Measurements from ENCODE around the gene CDH23. TPM values are rescaled to one million over a fixed set of nuclear protein-coding genes. Genes with fewer than 3 reads are reported as not detected.

The CDH23 gene
- total and polyA plus RNA-seq, 9 of the 15 experiments (the other 6 are each of a cell fraction or from before 2014, with no cell fraction given) = 0.18 to 1.2 (median 0.47) TPM

DNA sequence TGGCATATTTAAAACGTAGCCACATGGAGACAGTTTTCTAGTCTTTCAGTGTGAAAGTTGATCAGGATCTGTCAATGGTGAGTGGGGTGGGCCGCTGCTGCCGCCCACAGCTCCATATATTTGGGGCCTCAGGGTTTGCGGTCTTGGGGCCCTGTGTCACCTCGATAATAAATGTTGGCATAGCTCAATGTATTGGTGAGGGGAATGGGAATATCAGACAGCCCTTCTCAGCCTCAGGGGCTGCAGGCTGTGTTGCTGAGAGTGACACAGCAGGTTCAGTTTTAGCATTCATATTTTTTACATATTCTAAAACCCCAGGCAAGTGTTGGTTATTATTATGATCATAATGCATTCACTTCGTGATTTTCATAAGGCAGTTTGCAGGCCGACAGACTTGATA, 5.3 kb downstream of the CDH23 start:
- Histone ChIP-seq H3K79me2 (ENCODE audit: control insufficient read depth, insufficient read depth, low read length) (no peaks in the 10 kb centered on the region), H3K4me1 (replicated peaks in 1 of 2; ENCODE audit: control insufficient read depth in 2 of 2, insufficient read depth in 2 of 2, low read length in 2 of 2) (peaks cover 0 to 11% of the 10 kb centered on the region in 2 experiments; a peak in 2 of 5 replicates), H3K9me3 (replicated peaks; ENCODE audit: control insufficient read depth, insufficient read depth, low read depth, low read length) (no peaks in the 10 kb centered on the region), H3K4me3 (no peak overlapping the region), H3K9me1 (ENCODE audit: control insufficient read depth, insufficient read depth, low read length) (no peaks in the 10 kb centered on the region), H3K4me2 (ENCODE audit: insufficient read depth, low read length) (no peak overlapping the region), H3K27ac (ENCODE audit: extremely low read depth, low read depth, low read length) (no peak overlapping the region), H3K27me3 (ENCODE audit: control insufficient read depth in 2 of 2, insufficient read depth in 2 of 2, low read length in 2 of 2) (peaks cover 58 to 77% of the 10 kb centered on the region in 2 experiments), H2AFZ (ENCODE audit: low read depth, low read length) (no peak overlapping the region), H3K9ac (ENCODE audit: insufficient read depth in 1 of 2, low read depth in 2 of 2, low read length in 2 of 2) (no peak overlapping the region), H4K20me1 (replicated peaks; ENCODE audit: control insufficient read depth, insufficient read depth, low read length) (0 out of 2 replicates have a peak, but pooled peaks cover 5% of the 10 kb centered on the region), H3K36me3 (ENCODE audit: control insufficient read depth, insufficient read depth, low read length) (no peaks in the 10 kb centered on the region)
- WGBS (ENCODE audit: insufficient coverage, low coverage, missing lambda C conversion rate) = 6% methylated on average over 7 of the region's 7 CpGs
- BruUV-seq (replicated peaks) = no TSS peak
- DNase-seq (ENCODE audit: extremely low read depth in 1 of 4, low spot score in 3 of 4) (no peak), ATAC-seq (no peak), FAIRE-seq (no peak)
- in situ Hi-C loops (cut with MboI) = no loop called here
- POLR2A ChIA-PET = interaction anchor here (0.6 kb wide), 1 partner anchor 26 kb away, joined by 4 read pairs; no protein-coding TSS in a partner anchor
- intact Hi-C loops (cut with micrococcal nuclease) = no loop called here
- CTCF ChIA-PET (ENCODE audit: low intra/inter-chr PET ratio) = no interaction called here
- TF ChIP-seq GABPB1 (CRISPR knock-in tag; IDR thresholded peaks at IDR 0.05) = no peak
- TF ChIP-seq, protein P1, sequence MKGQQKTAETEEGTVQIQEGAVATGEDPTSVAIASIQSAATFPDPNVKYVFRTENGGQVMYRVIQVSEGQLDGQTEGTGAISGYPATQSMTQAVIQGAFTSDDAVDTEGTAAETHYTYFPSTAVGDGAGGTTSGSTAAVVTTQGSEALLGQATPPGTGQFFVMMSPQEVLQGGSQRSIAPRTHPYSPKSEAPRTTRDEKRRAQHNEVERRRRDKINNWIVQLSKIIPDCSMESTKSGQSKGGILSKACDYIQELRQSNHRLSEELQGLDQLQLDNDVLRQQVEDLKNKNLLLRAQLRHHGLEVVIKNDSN (CRISPR knock-in tag; IDR thresholded peaks at IDR 0.05) = no peak
- TF ChIP-seq, protein P2, sequence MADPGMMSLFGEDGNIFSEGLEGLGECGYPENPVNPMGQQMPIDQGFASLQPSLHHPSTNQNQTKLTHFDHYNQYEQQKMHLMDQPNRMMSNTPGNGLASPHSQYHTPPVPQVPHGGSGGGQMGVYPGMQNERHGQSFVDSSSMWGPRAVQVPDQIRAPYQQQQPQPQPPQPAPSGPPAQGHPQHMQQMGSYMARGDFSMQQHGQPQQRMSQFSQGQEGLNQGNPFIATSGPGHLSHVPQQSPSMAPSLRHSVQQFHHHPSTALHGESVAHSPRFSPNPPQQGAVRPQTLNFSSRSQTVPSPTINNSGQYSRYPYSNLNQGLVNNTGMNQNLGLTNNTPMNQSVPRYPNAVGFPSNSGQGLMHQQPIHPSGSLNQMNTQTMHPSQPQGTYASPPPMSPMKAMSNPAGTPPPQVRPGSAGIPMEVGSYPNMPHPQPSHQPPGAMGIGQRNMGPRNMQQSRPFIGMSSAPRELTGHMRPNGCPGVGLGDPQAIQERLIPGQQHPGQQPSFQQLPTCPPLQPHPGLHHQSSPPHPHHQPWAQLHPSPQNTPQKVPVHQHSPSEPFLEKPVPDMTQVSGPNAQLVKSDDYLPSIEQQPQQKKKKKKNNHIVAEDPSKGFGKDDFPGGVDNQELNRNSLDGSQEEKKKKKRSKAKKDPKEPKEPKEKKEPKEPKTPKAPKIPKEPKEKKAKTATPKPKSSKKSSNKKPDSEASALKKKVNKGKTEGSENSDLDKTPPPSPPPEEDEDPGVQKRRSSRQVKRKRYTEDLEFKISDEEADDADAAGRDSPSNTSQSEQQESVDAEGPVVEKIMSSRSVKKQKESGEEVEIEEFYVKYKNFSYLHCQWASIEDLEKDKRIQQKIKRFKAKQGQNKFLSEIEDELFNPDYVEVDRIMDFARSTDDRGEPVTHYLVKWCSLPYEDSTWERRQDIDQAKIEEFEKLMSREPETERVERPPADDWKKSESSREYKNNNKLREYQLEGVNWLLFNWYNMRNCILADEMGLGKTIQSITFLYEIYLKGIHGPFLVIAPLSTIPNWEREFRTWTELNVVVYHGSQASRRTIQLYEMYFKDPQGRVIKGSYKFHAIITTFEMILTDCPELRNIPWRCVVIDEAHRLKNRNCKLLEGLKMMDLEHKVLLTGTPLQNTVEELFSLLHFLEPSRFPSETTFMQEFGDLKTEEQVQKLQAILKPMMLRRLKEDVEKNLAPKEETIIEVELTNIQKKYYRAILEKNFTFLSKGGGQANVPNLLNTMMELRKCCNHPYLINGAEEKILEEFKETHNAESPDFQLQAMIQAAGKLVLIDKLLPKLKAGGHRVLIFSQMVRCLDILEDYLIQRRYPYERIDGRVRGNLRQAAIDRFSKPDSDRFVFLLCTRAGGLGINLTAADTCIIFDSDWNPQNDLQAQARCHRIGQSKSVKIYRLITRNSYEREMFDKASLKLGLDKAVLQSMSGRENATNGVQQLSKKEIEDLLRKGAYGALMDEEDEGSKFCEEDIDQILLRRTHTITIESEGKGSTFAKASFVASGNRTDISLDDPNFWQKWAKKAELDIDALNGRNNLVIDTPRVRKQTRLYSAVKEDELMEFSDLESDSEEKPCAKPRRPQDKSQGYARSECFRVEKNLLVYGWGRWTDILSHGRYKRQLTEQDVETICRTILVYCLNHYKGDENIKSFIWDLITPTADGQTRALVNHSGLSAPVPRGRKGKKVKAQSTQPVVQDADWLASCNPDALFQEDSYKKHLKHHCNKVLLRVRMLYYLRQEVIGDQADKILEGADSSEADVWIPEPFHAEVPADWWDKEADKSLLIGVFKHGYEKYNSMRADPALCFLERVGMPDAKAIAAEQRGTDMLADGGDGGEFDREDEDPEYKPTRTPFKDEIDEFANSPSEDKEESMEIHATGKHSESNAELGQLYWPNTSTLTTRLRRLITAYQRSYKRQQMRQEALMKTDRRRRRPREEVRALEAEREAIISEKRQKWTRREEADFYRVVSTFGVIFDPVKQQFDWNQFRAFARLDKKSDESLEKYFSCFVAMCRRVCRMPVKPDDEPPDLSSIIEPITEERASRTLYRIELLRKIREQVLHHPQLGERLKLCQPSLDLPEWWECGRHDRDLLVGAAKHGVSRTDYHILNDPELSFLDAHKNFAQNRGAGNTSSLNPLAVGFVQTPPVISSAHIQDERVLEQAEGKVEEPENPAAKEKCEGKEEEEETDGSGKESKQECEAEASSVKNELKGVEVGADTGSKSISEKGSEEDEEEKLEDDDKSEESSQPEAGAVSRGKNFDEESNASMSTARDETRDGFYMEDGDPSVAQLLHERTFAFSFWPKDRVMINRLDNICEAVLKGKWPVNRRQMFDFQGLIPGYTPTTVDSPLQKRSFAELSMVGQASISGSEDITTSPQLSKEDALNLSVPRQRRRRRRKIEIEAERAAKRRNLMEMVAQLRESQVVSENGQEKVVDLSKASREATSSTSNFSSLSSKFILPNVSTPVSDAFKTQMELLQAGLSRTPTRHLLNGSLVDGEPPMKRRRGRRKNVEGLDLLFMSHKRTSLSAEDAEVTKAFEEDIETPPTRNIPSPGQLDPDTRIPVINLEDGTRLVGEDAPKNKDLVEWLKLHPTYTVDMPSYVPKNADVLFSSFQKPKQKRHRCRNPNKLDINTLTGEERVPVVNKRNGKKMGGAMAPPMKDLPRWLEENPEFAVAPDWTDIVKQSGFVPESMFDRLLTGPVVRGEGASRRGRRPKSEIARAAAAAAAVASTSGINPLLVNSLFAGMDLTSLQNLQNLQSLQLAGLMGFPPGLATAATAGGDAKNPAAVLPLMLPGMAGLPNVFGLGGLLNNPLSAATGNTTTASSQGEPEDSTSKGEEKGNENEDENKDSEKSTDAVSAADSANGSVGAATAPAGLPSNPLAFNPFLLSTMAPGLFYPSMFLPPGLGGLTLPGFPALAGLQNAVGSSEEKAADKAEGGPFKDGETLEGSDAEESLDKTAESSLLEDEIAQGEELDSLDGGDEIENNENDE (IDR thresholded peaks at IDR 0.05; ENCODE audit: low read depth, low read length) = no peak
- TF ChIP-seq GTF2F1 (IDR thresholded peaks at IDR 0.05; ENCODE audit: low read depth, low read length) = no peak
- TF ChIP-seq, protein P3, sequence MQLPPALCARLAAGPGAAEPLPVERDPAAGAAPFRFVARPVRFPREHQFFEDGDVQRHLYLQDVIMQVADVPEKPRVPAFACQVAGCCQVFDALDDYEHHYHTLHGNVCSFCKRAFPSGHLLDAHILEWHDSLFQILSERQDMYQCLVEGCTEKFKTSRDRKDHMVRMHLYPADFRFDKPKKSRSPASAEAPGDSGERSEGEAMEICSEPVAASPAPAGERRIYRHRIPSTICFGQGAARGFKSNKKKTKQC (CRISPR knock-in tag; IDR thresholded peaks at IDR 0.05) = no peak
- no peak for TF ChIP-seq ARNT (IDR thresholded peaks at IDR 0.05)
- no peak for TF ChIP-seq SAFB (IDR thresholded peaks at IDR 0.05; ENCODE audit: borderline replicate concordance, low read depth, low read length)
- no peak for TF ChIP-seq EHMT2 (IDR thresholded peaks at IDR 0.05)
- no peak for TF ChIP-seq ZNF3 (CRISPR knock-in tag; IDR thresholded peaks at IDR 0.05)
- no peak for TF ChIP-seq CHD4 (IDR thresholded peaks at IDR 0.05; ENCODE audit: insufficient read depth, insufficient replicate concordance, low read depth, low read length, poor library complexity, severe bottlenecking)
- TF ChIP-seq PTRF (tag; IDR thresholded peaks at IDR 0.05) = no peak
